Ishikawa (cell line): ENCODE data around the gene ADO.

Experiments used
- CEBPB ChIP-seq: IDR thresholded peaks from 2 replicates; pipeline ENCODE4 v1.6.1; 2012
- CREB1 ChIP-seq: IDR thresholded peaks from 2 replicates; pipeline ENCODE4 v1.6.1; 2012; ENCODE audit warnings: low read depth
- EGR1 ChIP-seq: IDR thresholded peaks from 2 replicates; pipeline ENCODE4 v1.6.1; 2012
- EP300 ChIP-seq: IDR thresholded peaks from 2 replicates; pipeline ENCODE4 v1.6.1; 2012; ENCODE audit warnings: borderline replicate concordance
- FOXM1 ChIP-seq: IDR thresholded peaks from 2 replicates; pipeline ENCODE4 v1.6.1; 2012; ENCODE audit warnings: low read depth, borderline replicate concordance
- MAX ChIP-seq: IDR thresholded peaks from 2 replicates; pipeline ENCODE4 v1.6.1; 2012
- NFIC ChIP-seq: IDR thresholded peaks from 2 replicates; pipeline ENCODE4 v1.6.1; 2012
- RAD21 ChIP-seq: IDR thresholded peaks from 2 replicates; pipeline ENCODE4 v1.6.1; 2012; ENCODE audit warnings: low read depth
- REST ChIP-seq: IDR thresholded peaks from 2 replicates; pipeline ENCODE4 v1.6.1; 2012; ENCODE audit warnings: low read depth, mild to moderate bottlenecking
- TAF1 ChIP-seq: IDR thresholded peaks from 2 replicates; pipeline ENCODE4 v1.6.1; 2012; ENCODE audit warnings: low read depth, mild to moderate bottlenecking
- TCF12 ChIP-seq: IDR thresholded peaks from 2 replicates; pipeline ENCODE4 v1.6.1; 2012; ENCODE audit warnings: low read depth
- TEAD4 ChIP-seq: IDR thresholded peaks from 2 replicates; pipeline ENCODE4 v1.6.1; 2012
- USF1 ChIP-seq: IDR thresholded peaks from 2 replicates; pipeline ENCODE4 v1.6.1; 2012
- YY1 ChIP-seq: IDR thresholded peaks from 2 replicates; pipeline ENCODE4 v1.6.1; 2012; ENCODE audit warnings: low read depth
- ZBTB7A ChIP-seq: IDR thresholded peaks from 2 replicates; pipeline ENCODE4 v1.6.1; 2012; ENCODE audit warnings: low read depth

ADO gene

GRCh38 chr10:62851442-62851841, 46.9 kb downstream of the ADO start:
- no peak for TF ChIP-seq EP300
- TF ChIP-seq RAD21: peak; percentile 26; the same call in 1 of the 2 replicates
- no peak for TF ChIP-seq ZBTB7A

- TF ChIP-seq CREB1: no peak
- no peak for TF ChIP-seq EGR1
- no peak for TF ChIP-seq ZBTB7A
- TF ChIP-seq YY1: no peak
- TF ChIP-seq REST: no peak
- TF ChIP-seq TEAD4: no peak
- no peak for TF ChIP-seq TCF12
- TF ChIP-seq USF1: no peak
- TF ChIP-seq EP300: no peak
- no peak for TF ChIP-seq RAD21
- TF ChIP-seq MAX: no peak
- no peak for TF ChIP-seq TAF1
- TF ChIP-seq FOXM1: no peak
- no peak for TF ChIP-seq CEBPB
- no peak for TF ChIP-seq NFIC
Measured at GRCh38 chr10:62852961-62853702, 48.6 kb downstream of the ADO start.

- TF ChIP-seq REST (no peak), MAX (no peak), TEAD4 (no peak)
Measured at GRCh38 chr10:62853710-62854109, 49.2 kb downstream of the ADO start.

- no peak for TF ChIP-seq YY1
- TF ChIP-seq MAX: no peak
- no peak for TF ChIP-seq TEAD4
- no peak for TF ChIP-seq ZBTB7A
- no peak for TF ChIP-seq CEBPB
- TF ChIP-seq EGR1: no peak
- no peak for TF ChIP-seq EP300
- TF ChIP-seq TCF12: no peak
- no peak for TF ChIP-seq CREB1
- no peak for TF ChIP-seq TAF1
- no peak for TF ChIP-seq FOXM1
- TF ChIP-seq RAD21: no peak
- TF ChIP-seq NFIC: no peak
- no peak for TF ChIP-seq USF1
- TF ChIP-seq REST: no peak
Measured at GRCh38 chr10:62856021-62856420, 51.5 kb downstream of the ADO start.
